ENCODE results near the gene EPC2. TPM values are rescaled to one million over a fixed set of nuclear protein-coding genes. Genes with fewer than 3 reads are reported as not detected.

EPC2 gene
- total and polyA plus RNA-seq, 10 of the 15 experiments (the other 5 are each of a cell fraction or from before 2014, with no cell fraction given), result 2.0 to 16.5 (median 10.8) TPM

DNA sequence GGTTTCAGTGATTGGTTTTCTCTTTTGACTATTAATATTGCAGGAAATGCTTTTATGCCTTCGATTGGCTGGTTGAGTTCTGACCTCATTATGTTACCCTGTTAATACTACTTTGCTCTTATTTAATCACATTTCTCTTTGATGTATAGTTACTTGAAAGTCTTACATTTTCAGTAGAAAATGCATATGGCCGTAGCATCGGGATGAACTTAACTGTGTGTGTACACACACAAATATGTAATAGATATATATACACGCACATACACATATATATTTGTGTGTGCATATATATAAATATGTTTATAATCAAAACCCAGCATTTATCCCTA is 1.6 kb downstream of the EPC2 start:
- Histone ChIP-seq H3K4me1 (ENCODE audit: control insufficient read depth, insufficient read depth, low read length) (peaks cover 15% of the 10 kb centered on the region), H3K27ac (ENCODE audit: control insufficient read depth, insufficient read depth) (peak overlapping the region; percentile 52; the same call in 1 of the 2 replicates), H3K4me2 (ENCODE audit: control insufficient read depth, insufficient read depth) (peak overlapping the region; percentile 69), H3K79me2 (ENCODE audit: control insufficient read depth, insufficient read depth, low read length) (peaks cover 56% of the 10 kb centered on the region), H3K27me3 (replicated peaks in 1 of 2; ENCODE audit: control insufficient read depth in 2 of 2, insufficient read depth in 2 of 2, low read length in 1 of 2) (peaks cover 0 to 3% of the 10 kb centered on the region in 2 experiments; a peak in 1 of 4 replicates), H4K20me1 (ENCODE audit: control insufficient read depth, insufficient read depth) (no peaks in the 10 kb centered on the region), H2AFZ (ENCODE audit: control insufficient read depth, low read depth, low read length) (no peak overlapping the region), H3K9ac (ENCODE audit: control insufficient read depth, insufficient read depth, low read length) (no peak overlapping the region), H3K36me3 (ENCODE audit: control insufficient read depth in 2 of 2, insufficient read depth in 2 of 2, low read length in 1 of 2) (no peaks in the 10 kb centered on the region), H3K4me3 (peak overlapping the region; percentile 88), H3K9me3 (replicated peaks; ENCODE audit: control insufficient read depth, insufficient read depth, low read length) (no peaks in the 10 kb centered on the region)
- ATAC-seq (no peak), DNase-seq (ENCODE audit: low read depth, low spot score) (no peak), FAIRE-seq (peak; percentile 84)
- BruUV-seq (replicated peaks), result TSS peak; percentile 59
- 26% methylated on average over 4 of the region's 4 CpGs for WGBS (ENCODE audit: insufficient coverage, insufficient replicate concordance, low lambda C conversion rate, missing lambda C conversion rate)
- ChIA-PET RAD21 (ENCODE audit: unreplicated experiment) (interaction anchor here (0.5 to 0.6 kb wide), 2 partner anchors 62 to 93 kb away, joined by 3 to 4 read pairs; no protein-coding TSS in a partner anchor), SMC1A (ENCODE audit: uncharacterized antibody, unreplicated experiment) (interaction anchor here (1.0 to 1.8 kb wide), 4 partner anchors 11 to 656 kb away, joined by 3 to 7 read pairs (median 4); no protein-coding TSS in a partner anchor), CTCF (interaction anchor here (0.7 to 1.4 kb wide), 3 partner anchors 27 to 137 kb away, joined by 3 to 6 read pairs (median 3); no protein-coding TSS in a partner anchor), POLR2A (interaction anchor here (0.6 to 1.8 kb wide), 4 partner anchors 15 to 939 kb away, joined by 3 to 9 read pairs (median 4); partner anchors contain the start of genes MBD5 and ORC4)
- no peak for TF ChIP-seq TCF12 (IDR thresholded peaks at IDR 0.05; ENCODE audit: low read depth, low read length)
- TF ChIP-seq CREB1 (IDR thresholded peaks at IDR 0.05; ENCODE audit: low read depth), result 0 out of 2 replicates have a peak, but pooled peaks have one; percentile 50
- TF ChIP-seq FOXK2 (IDR thresholded peaks at IDR 0.05), result no peak
- no peak for TF ChIP-seq HDAC6 (IDR thresholded peaks at IDR 0.05; ENCODE audit: unreplicated experiment)
- TF ChIP-seq, protein P1, sequence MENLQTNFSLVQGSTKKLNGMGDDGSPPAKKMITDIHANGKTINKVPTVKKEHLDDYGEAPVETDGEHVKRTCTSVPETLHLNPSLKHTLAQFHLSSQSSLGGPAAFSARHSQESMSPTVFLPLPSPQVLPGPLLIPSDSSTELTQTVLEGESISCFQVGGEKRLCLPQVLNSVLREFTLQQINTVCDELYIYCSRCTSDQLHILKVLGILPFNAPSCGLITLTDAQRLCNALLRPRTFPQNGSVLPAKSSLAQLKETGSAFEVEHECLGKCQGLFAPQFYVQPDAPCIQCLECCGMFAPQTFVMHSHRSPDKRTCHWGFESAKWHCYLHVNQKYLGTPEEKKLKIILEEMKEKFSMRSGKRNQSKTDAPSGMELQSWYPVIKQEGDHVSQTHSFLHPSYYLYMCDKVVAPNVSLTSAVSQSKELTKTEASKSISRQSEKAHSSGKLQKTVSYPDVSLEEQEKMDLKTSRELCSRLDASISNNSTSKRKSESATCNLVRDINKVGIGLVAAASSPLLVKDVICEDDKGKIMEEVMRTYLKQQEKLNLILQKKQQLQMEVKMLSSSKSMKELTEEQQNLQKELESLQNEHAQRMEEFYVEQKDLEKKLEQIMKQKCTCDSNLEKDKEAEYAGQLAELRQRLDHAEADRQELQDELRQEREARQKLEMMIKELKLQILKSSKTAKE (IDR thresholded peaks at IDR 0.05; ENCODE audit: low read depth, poor library complexity, severe bottlenecking), result peak; percentile 53
- TF ChIP-seq RFX5 (IDR thresholded peaks at IDR 0.05; ENCODE audit: low read depth, low read length), result 0 out of 2 replicates have a peak, but pooled peaks have one; percentile 36
- TF ChIP-seq IKZF2 (IDR thresholded peaks at IDR 0.05), result no peak
- TF ChIP-seq ZNF622 (IDR thresholded peaks at IDR 0.05), result no peak
- no peak for TF ChIP-seq RAD51 (IDR thresholded peaks at IDR 0.05)
- TF ChIP-seq EP300 (IDR thresholded peaks at IDR 0.05; ENCODE audit: borderline replicate concordance in 1 of 2, control insufficient read depth in 1 of 2, low read depth in 2 of 2, low read length in 2 of 2), result no peak
- TF ChIP-seq ATF7 (IDR thresholded peaks at IDR 0.05; ENCODE audit: low read depth), result peak; percentile 60
- TF ChIP-seq BHLHE40 (IDR thresholded peaks at IDR 0.05; ENCODE audit: borderline replicate concordance in 1 of 2, low read depth in 2 of 2, low read length in 1 of 2), result no peak
- peak; percentile 13; the same call in 1 of the 2 replicates for TF ChIP-seq CREM (IDR thresholded peaks at IDR 0.05; ENCODE audit: low read depth)
- no peak for TF ChIP-seq MYC (IDR thresholded peaks at IDR 0.05; ENCODE audit: insufficient read depth, insufficient read length, insufficient replicate concordance, low read length, severe bottlenecking)
- TF ChIP-seq, protein P2, sequence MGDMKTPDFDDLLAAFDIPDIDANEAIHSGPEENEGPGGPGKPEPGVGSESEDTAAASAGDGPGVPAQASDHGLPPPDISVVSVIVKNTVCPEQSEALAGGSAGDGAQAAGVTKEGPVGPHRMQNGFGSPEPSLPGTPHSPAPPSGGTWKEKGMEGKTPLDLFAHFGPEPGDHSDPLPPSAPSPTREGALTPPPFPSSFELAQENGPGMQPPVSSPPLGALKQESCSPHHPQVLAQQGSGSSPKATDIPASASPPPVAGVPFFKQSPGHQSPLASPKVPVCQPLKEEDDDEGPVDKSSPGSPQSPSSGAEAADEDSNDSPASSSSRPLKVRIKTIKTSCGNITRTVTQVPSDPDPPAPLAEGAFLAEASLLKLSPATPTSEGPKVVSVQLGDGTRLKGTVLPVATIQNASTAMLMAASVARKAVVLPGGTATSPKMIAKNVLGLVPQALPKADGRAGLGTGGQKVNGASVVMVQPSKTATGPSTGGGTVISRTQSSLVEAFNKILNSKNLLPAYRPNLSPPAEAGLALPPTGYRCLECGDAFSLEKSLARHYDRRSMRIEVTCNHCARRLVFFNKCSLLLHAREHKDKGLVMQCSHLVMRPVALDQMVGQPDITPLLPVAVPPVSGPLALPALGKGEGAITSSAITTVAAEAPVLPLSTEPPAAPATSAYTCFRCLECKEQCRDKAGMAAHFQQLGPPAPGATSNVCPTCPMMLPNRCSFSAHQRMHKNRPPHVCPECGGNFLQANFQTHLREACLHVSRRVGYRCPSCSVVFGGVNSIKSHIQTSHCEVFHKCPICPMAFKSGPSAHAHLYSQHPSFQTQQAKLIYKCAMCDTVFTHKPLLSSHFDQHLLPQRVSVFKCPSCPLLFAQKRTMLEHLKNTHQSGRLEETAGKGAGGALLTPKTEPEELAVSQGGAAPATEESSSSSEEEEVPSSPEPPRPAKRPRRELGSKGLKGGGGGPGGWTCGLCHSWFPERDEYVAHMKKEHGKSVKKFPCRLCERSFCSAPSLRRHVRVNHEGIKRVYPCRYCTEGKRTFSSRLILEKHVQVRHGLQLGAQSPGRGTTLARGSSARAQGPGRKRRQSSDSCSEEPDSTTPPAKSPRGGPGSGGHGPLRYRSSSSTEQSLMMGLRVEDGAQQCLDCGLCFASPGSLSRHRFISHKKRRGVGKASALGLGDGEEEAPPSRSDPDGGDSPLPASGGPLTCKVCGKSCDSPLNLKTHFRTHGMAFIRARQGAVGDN (IDR thresholded peaks at IDR 0.05), result no peak
- in situ Hi-C loops (cut with MboI), result no loop called here
- intact Hi-C loops (cut with micrococcal nuclease; ENCODE audit: unreplicated experiment), result loop anchor here (5.0 to 10.0 kb wide), 5 partner anchors 76 to 711 kb away; partner anchors contain the start of genes MBD5 and ORC4
